ENCODE data around the gene GLDN. TPM values are rescaled to one million over a fixed set of nuclear protein-coding genes. Genes with fewer than 3 reads are reported as not detected.

Gene GLDN
- total RNA-seq, 2 experiments from 2014 or later, result not detected

- CTCF ChIA-PET, result interaction anchor here (3.6 kb wide), 1 partner anchor 214 kb away, joined by 18 read pairs; no protein-coding TSS in a partner anchor
- Mint-ChIP-seq H3K4me1 (ENCODE audit: low read depth) (no peaks in the 10 kb centered on the region), H3K27ac (no peak overlapping the region), H3K9me3 (no peaks in the 10 kb centered on the region), H3K27me3 (peaks cover 7% of the 10 kb centered on the region), H3K36me3 (ENCODE audit: low read depth) (no peaks in the 10 kb centered on the region), H3K4me3 (no peak overlapping the region)
- intact Hi-C loops (cut with micrococcal nuclease), result no loop called here
- no peak for TF ChIP-seq CTCF (IDR thresholded peaks at IDR 0.05)
- no peak for DNase-seq
- POLR2A ChIA-PET, result interaction anchor here (0.5 to 0.7 kb wide), 3 partner anchors 8 to 744 kb away, joined by 3 to 4 read pairs (median 3); no protein-coding TSS in a partner anchor
- no peak for ATAC-seq
Observed at GRCh38 chr15:51377038-51377786, 35.8 kb downstream of the GLDN start.

GRCh38 chr15:51378406-51378805 is 37.0 kb downstream of the GLDN start:
- no peak overlapping the region for H3K4me3 Mint-ChIP-seq
- no peaks in the 10 kb centered on the region for H3K36me3 Mint-ChIP-seq (ENCODE audit: low read depth)
- CTCF ChIA-PET, result interaction anchor here (0.9 to 2.0 kb wide), 2 partner anchors 71 to 215 kb away, joined by 3 to 6 read pairs; no protein-coding TSS in a partner anchor
- intact Hi-C loops (cut with micrococcal nuclease), result no loop called here
- H3K4me1 Mint-ChIP-seq (ENCODE audit: low read depth), result no peaks in the 10 kb centered on the region
- ATAC-seq (no peak), DNase-seq (no peak)
- H3K27me3 Mint-ChIP-seq, result peaks cover 10% of the 10 kb centered on the region
- POLR2A ChIA-PET, result no interaction called here
- no peak for TF ChIP-seq CTCF (IDR thresholded peaks at IDR 0.05)
- H3K9me3 Mint-ChIP-seq, result no peaks in the 10 kb centered on the region
- no peak overlapping the region for H3K27ac Mint-ChIP-seq

GRCh38 chr15:51379390-51379789 is 37.9 kb downstream of the GLDN start:
- intact Hi-C loops (cut with micrococcal nuclease), result no loop called here
- Mint-ChIP-seq H3K27ac (no peak overlapping the region), H3K4me3 (no peak overlapping the region), H3K9me3 (no peaks in the 10 kb centered on the region), H3K27me3 (peaks cover 10% of the 10 kb centered on the region), H3K4me1 (ENCODE audit: low read depth) (no peaks in the 10 kb centered on the region), H3K36me3 (ENCODE audit: low read depth) (no peaks in the 10 kb centered on the region)
- ChIA-PET POLR2A (no interaction called here), CTCF (interaction anchor here (2.0 kb wide), 1 partner anchor 216 kb away, joined by 6 read pairs; no protein-coding TSS in a partner anchor)
- no peak for TF ChIP-seq CTCF (IDR thresholded peaks at IDR 0.05)
- ATAC-seq, result no peak
- no peak for DNase-seq

- peak; percentile 61 for DNase-seq
- intact Hi-C loops (cut with micrococcal nuclease), result loop anchor here (5.0 kb wide), 1 partner anchor 219 kb away; no protein-coding TSS in a partner anchor
- no peaks in the 10 kb centered on the region for H3K36me3 Mint-ChIP-seq (ENCODE audit: low read depth)
- H3K27me3 Mint-ChIP-seq, result peaks cover 10% of the 10 kb centered on the region
- no peaks in the 10 kb centered on the region for H3K9me3 Mint-ChIP-seq
- H3K27ac Mint-ChIP-seq, result no peak overlapping the region
- POLR2A ChIA-PET, result no interaction called here
- peak; percentile 68 for TF ChIP-seq CTCF (IDR thresholded peaks at IDR 0.05)
- CTCF ChIA-PET, result interaction anchor here (0.6 to 2.6 kb wide), 10 partner anchors 12 to 219 kb away, joined by 3 to 11 read pairs (median 4); no protein-coding TSS in a partner anchor
- ATAC-seq, result peak; percentile 90
- H3K4me3 Mint-ChIP-seq, result no peak overlapping the region
- no peaks in the 10 kb centered on the region for H3K4me1 Mint-ChIP-seq (ENCODE audit: low read depth)
Observed at GRCh38 chr15:51380999-51381806, 39.7 kb downstream of the GLDN start.
